AML-193 (cell line): Measurements from ENCODE around the gene SHISA5.

Source experiments
- DNase-seq, 2 experiments: peaks; one replicate each; lab custom pipeline; 2025; lab: John Stamatoyannopoulos, UW

The SHISA5 gene

GRCh38 chr3:48459773-48460516, 44.0 kb downstream of the SHISA5 start:
- no peak for DNase-seq

DNA sequence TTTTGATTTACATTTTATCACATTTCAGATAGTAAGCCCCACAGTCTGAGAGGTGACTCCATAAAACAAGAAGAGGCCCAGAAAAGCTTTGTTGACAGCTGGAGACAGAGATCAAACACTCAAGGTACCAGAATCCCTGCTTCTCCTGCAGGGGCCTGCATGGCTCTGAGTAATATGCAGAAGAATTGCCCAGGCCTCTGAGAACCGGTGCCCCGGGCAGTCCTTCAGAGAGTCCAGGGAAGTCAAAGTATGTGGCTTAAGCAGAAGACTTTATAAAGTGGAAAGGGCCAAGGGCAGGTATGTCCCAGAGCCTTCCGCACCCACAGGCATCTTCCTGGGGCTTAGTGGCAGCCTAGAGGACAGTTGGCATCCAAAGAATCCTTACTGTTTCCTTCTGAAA, 44.6 kb downstream of the SHISA5 start:
- no peak for DNase-seq

DNA sequence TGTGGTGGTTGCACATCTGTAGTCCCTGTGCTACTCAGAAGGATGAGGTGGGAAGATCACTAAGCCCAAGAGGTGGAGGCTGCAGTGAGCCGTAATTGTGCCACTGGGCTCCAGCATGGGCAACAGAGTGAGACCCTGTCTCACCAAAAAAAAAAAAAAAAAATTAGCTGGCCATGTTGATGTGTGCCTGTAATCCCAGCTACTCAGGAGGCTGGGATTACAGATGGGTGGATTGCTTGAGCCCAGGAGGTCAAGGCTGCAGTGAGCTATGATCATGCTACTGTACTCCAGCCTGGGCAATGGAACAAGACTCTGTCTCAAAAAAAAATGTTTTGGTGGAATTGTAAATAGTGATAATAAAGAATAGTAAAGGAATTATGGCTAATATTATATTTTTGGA, 47.5 kb downstream of the SHISA5 start:
- no peak for DNase-seq

- no peak for DNase-seq
These were observed 52.7 kb downstream of the SHISA5 start for GRCh38 chr3:48451270-48451669.

DNA sequence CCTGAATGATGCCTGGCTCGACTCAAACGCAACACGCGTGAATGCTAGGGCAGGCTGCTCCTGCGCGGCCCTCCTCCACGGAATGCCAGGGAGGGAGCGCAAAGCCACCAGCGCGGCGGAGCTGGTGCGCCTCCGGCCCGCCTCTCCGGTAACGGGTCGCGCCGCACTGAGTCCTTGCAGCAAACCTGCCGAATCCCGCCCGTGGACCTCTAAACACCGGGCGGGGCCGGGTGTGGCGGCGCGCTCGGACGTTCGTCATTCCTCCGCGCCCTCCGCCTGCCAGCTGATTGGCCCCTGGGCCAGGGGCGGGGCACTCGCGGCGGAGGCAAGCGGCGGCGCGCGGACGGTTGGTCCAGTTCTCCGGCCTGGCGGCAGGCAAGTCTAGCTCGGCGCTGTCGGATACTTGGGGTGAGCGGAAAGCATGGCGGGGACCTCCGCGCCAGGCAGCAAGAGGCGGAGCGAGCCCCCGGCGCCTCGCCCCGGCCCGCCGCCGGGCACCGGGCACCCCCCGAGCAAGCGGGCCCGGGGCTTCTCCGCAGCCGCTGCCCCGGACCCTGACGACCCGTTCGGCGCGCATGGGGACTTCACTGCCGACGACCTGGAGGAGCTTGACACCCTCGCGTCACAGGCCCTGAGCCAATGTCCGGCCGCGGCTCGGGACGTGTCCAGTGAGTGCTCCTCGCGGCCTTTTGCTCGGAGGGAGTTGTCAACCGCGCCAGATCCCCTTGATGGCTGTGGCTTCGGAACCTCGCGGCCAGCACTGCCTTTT, 57.4 kb downstream of the SHISA5 start, which contains the start of gene ATRIP:
Gene ATRIP, plus strand, starts transcription at position 313 of the 769 bp plus-strand sequence. Its CDS starts 109 bp downstream, at position 422.
- DNase-seq: peak; percentile 91 to 96

DNA sequence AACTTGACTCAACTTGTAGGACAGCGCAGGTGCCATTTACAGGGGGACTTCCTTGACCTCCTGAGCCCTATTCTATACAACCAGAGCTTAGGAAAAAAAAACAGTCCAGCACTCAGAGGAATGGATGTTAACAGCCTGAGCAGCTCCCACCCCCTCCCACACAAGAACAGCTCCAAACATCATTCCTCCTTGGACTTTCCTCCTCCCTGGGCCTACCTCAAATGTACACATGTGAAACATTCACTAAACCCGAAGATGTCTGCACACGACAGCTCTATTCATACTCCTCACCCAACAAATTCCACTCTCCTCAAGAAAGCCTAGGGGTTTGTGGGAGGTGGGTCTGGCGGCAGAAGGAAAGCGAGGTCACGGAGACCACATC, 57.9 kb downstream of the SHISA5 start:
- no peak for DNase-seq

- DNase-seq: no peak
These were observed 58.6 kb downstream of the SHISA5 start for GRCh38 chr3:48445277-48445882.

DNA sequence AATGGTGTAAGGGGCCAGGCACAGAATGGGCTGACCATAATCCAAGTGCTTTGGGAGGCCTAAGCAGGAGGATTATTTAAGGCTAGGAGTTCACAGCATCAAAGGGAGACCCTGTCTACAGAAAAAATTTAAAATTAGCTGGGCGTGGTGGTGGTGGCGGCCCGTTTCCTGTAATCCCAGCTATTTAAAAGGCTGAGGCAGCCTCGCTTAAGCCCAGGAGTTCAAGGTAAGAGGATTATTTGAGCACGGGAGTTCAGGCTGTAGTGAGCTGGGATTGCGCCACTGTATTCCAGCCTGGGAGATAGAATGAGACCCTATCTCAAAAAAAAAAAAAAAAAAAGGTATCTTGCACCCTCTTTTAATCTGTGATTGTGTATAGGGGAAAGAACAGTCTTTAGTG, 62.0 kb downstream of the SHISA5 start:
- DNase-seq: no peak

GRCh38 chr3:48440590-48440958, 63.4 kb downstream of the SHISA5 start:
- DNase-seq: no peak

- DNase-seq: peak; percentile 99
These were observed 64.0 kb downstream of the SHISA5 start, which contains the start of the genes CCDC51 and TMA7 for GRCh38 chr3:48439820-48440589. Gene CCDC51 (minus strand): TSS chr3:48440119. CDS start chr3:48435128, 4,991 bp downstream. Gene TMA7 (plus strand): TSS chr3:48440257. CDS start chr3:48440297, 40 bp downstream.

GRCh38 chr3:48437812-48438211, 66.2 kb downstream of the SHISA5 start:
- DNase-seq: no peak

- DNase-seq: no peak
These were observed 67.1 kb downstream of the SHISA5 start for GRCh38 chr3:48436855-48437254.

- DNase-seq: no peak
These were observed 67.5 kb downstream of the SHISA5 start for GRCh38 chr3:48436477-48436787.

- DNase-seq: peak; percentile 88 to 89
These were observed 68.0 kb downstream of the SHISA5 start for GRCh38 chr3:48435774-48436476.

GRCh38 chr3:48435223-48435595, 68.8 kb downstream of the SHISA5 start:
- DNase-seq: no peak

- DNase-seq: no peak
These were observed 69.3 kb downstream of the SHISA5 start for GRCh38 chr3:48434591-48435222.

DNA sequence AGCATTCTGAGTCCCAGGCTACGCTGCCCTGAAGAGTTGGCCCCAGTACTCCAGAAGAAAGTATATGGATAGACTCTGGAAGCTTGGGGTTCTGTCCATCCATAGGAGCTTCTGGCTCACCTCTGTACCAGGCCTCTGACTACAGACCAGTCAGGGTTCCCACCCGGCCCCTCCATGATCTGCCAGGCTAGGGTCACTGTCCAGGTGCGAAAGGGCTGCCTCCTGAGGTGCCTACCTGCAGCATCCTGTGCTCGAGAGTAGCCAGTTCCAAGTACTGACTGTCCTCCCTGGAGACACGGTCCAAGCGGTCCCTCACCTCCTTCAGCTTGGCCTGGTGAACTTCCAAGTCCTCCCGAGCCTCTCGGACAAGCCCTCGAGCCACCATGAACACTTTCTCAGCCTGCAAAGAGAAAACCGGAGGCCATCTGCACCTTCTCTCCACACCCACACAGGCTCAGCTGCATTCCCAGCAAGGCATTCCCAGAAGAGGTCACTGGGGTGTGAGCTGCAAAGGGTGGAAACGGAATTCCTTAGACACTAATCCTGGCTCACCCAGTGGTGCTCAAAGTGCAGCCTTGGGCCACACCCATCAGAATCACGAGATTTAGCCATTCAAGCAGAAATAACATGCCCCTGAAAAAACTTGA, 70.4 kb downstream of the SHISA5 start:
- no peak for DNase-seq

DNA sequence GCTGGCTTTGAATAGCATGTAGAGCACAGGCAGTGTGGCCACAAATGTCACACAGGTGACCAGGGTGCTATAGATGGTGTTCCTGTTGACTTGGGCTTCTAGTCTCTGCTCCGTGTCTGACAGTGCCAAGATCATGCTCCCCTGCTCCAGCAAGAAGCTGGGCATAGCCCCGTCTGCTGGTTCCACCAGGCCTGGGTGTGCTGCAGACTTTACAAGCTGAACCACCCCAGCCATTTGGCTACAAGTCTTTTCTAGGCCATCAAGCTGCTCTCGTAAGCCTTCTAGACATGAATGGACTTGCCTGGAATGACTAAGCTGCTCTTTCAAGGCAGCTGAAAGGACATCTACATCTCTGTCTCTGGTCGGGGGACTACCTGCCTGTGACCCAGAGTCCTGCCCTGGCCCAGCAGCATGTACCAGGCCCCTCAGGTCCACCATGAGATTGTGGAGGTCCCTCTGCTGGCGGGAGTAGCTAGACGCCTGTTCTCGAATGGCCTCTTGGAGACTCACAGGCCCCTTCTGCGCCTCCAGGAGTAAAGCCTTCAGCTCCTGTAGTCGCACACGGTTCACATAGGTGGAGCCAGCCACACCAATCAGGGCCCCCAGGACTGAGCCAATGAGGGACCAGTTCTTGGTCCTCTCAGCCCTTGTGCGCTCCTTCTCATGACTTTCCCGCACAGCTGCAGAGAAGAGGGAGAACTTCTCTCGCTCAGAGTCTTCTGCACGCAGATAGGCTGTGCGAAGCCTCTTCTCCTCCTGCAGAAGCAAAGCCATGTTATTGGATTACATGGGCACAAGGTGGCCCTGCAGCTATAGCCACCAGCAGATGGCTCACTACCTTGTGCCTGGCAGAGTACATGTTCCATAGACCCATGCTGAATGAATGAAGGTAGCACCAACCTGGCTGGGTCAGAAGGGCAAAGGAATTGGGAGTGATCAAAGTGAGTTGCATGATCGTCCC, 71.3 kb downstream of the SHISA5 start:
- DNase-seq: peak in 1 of 2 experiments; percentile 25
